Hematopoietic multipotent progenitor cell (in vitro differentiated cells): ENCODE measurements around the gene GRM8. TPM values are rescaled to one million over a fixed set of nuclear protein-coding genes. Genes with fewer than 3 reads are reported as not detected.

Experiments
- DNase-seq, 3 donors: peaks; one replicate each; pipeline ENCODE4 v3.0.0-alpha.2; 2011 to 2015; ENCODE audit warnings: low read depth in 2 of 3, low spot score in 2 of 3
- total RNA-seq: library from RNA; depleted of rRNA; stranded (reverse); fragments of >200 nt; gene quantifications from one replicate; pipeline ENCODE4 v1.2.3, GENCODE V29; 2012

GRM8 gene
- total RNA-seq, 1 donor = not detected

- DNase-seq = no peak
Measured at GRCh38 chr7:126472825-126473224, 779.9 kb downstream of the GRM8 start.

- no peak for DNase-seq
Measured at GRCh38 chr7:126462405-126462804, 790.3 kb downstream of the GRM8 start.

GRCh38 chr7:126460664-126461063 is 792.1 kb downstream of the GRM8 start:
- DNase-seq = no peak

GRCh38 chr7:126453104-126453503 is 799.6 kb downstream of the GRM8 start:
- no peak for DNase-seq

- DNase-seq = no peak
Measured at GRCh38 chr7:126450269-126450671, 802.5 kb downstream of the GRM8 start.

GRCh38 chr7:126449611-126450268 is 803.0 kb downstream of the GRM8 start:
- DNase-seq = no peak

- DNase-seq = no peak
Measured at GRCh38 chr7:126447984-126448383, 804.8 kb downstream of the GRM8 start.

- DNase-seq = no peak
Measured at GRCh38 chr7:126445991-126446390, 806.8 kb downstream of the GRM8 start.

GRCh38 chr7:126443951-126444350 is 808.8 kb downstream of the GRM8 start:
- no peak for DNase-seq

GRCh38 chr7:126442908-126443307 is 809.8 kb downstream of the GRM8 start:
- no peak for DNase-seq

GRCh38 chr7:126441745-126442144 is 811.0 kb downstream of the GRM8 start:
- DNase-seq = no peak

- no peak for DNase-seq
Measured at GRCh38 chr7:126440542-126440941, 812.2 kb downstream of the GRM8 start.

- no peak for DNase-seq
Measured at GRCh38 chr7:126436213-126436868, 816.4 kb downstream of the GRM8 start.

GRCh38 chr7:126426652-126427051 is 826.1 kb downstream of the GRM8 start:
- no peak for DNase-seq

- DNase-seq = no peak
Measured at GRCh38 chr7:126424985-126425384, 827.8 kb downstream of the GRM8 start.

- DNase-seq = no peak
Measured at GRCh38 chr7:126419047-126419446, 833.7 kb downstream of the GRM8 start.

GRCh38 chr7:126411821-126412383 is 840.8 kb downstream of the GRM8 start:
- no peak for DNase-seq

- no peak for DNase-seq
Measured at GRCh38 chr7:126411032-126411820, 841.5 kb downstream of the GRM8 start.

- no peak for DNase-seq
Measured at GRCh38 chr7:126403040-126403439, 849.7 kb downstream of the GRM8 start.

GRCh38 chr7:126401918-126402317 is 850.8 kb downstream of the GRM8 start:
- DNase-seq = no peak

- DNase-seq = no peak
Measured at GRCh38 chr7:126398851-126399529, 853.8 kb downstream of the GRM8 start.
